Activated B cell treated with CpG ODN at 0.5 μM for 24 hours (primary cell): ENCODE measurements around the gene PTH2R. TPM values are rescaled to one million over a fixed set of nuclear protein-coding genes. Genes with fewer than 3 reads are reported as not detected.

ENCODE experiments used
- ATAC-seq: fragments of 200-7000 bp; cut with Tn5 transposase; one replicate; pipeline ENCODE4 v1.10.0; 2021; ENCODE audit warnings: low read depth, mild to moderate bottlenecking, moderate library complexity
- CTCF ChIA-PET: fragments of 350-600 bp; sonication (Branson Sonifier 250); formaldehyde crosslinking; loops from one replicate; lab custom pipeline; 2021; ENCODE audit warnings: antibody characterized with exemption; lab: Charles Lee
- POLR2A ChIA-PET: fragments of 350-600 bp; sonication (Branson Sonifier 250); formaldehyde crosslinking; loops from one replicate; lab custom pipeline; 2021; ENCODE audit warnings: antibody characterized with exemption; lab: Charles Lee
- DNase-seq: peaks from one replicate; pipeline ENCODE4 v3.0.0; 2022
- H3K27ac Mint-ChIP-seq: one replicate; pipeline ENCODE4 v1.8.0; 2020; ENCODE audit warnings: mixed read lengths
- H3K27me3 Mint-ChIP-seq: one replicate; pipeline ENCODE4 v1.8.0; 2021; ENCODE audit warnings: mixed read lengths
- H3K36me3 Mint-ChIP-seq: one replicate; pipeline ENCODE4 v1.8.0; 2021; ENCODE audit warnings: low read depth, mixed read lengths
- H3K4me1 Mint-ChIP-seq: one replicate; pipeline ENCODE4 v1.8.0; 2021; ENCODE audit warnings: mixed read lengths
- H3K4me3 Mint-ChIP-seq: one replicate; pipeline ENCODE4 v1.8.0; 2020; ENCODE audit warnings: mild to moderate bottlenecking, mixed read lengths
- H3K9me3 Mint-ChIP-seq: one replicate; pipeline ENCODE4 v1.8.0; 2020; ENCODE audit warnings: mixed read lengths
- intact Hi-C: fragments of 100-400 bp; cut with micrococcal nuclease; formaldehyde crosslinking; loops from one replicate; pipeline ENCODE4 v1.15.1; 2024
- total RNA-seq: library from RNA; stranded (reverse); gene quantifications from 2 replicates; pipeline ENCODE4 v1.2.3, GENCODE V29; 2022
- TF ChIP-seq, protein P1 (sequence below): fragments of 200-600 bp; IDR thresholded peaks from one replicate; pipeline ENCODE4 v1.8.0; 2022; ENCODE audit warnings: antibody characterized with exemption, mild to moderate bottlenecking

The PTH2R gene
- total RNA-seq, 1 donor from 2014 or later = 0.29 TPM

DNA sequence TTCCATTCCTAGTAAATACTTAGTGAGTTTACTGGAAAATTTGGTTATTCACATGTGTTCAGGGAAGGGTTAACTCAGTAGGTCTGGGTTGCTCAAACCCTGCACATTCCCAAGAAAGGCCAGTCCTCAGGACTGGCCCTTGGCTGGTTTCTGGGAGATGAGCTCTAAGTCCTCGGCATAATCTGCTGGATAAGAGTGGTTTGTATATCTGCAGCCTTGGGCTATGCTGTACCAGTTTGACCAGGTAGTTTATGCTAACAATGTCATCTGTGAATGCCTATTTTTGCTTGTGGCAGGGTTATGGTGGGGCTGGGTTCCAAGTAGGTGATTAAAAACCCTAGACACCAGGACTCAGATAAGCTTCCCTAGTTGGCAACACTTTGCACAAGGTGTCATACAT is 7.4 kb upstream of the PTH2R start:
- Mint-ChIP-seq H3K4me3 (no peak overlapping the region), H3K9me3 (peaks cover 9% of the 10 kb centered on the region), H3K4me1 (no peaks in the 10 kb centered on the region), H3K36me3 (no peaks in the 10 kb centered on the region), H3K27ac (no peak overlapping the region), H3K27me3 (peaks cover 27% of the 10 kb centered on the region)
- ChIA-PET POLR2A (no interaction called here), CTCF (no interaction called here)
- DNase-seq = no peak
- TF ChIP-seq, protein P1, sequence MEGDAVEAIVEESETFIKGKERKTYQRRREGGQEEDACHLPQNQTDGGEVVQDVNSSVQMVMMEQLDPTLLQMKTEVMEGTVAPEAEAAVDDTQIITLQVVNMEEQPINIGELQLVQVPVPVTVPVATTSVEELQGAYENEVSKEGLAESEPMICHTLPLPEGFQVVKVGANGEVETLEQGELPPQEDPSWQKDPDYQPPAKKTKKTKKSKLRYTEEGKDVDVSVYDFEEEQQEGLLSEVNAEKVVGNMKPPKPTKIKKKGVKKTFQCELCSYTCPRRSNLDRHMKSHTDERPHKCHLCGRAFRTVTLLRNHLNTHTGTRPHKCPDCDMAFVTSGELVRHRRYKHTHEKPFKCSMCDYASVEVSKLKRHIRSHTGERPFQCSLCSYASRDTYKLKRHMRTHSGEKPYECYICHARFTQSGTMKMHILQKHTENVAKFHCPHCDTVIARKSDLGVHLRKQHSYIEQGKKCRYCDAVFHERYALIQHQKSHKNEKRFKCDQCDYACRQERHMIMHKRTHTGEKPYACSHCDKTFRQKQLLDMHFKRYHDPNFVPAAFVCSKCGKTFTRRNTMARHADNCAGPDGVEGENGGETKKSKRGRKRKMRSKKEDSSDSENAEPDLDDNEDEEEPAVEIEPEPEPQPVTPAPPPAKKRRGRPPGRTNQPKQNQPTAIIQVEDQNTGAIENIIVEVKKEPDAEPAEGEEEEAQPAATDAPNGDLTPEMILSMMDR = no peak
- no peak for ATAC-seq
- intact Hi-C loops = loop anchor here (5.0 kb wide), 1 partner anchor 1158 kb away; no protein-coding TSS in a partner anchor

DNA sequence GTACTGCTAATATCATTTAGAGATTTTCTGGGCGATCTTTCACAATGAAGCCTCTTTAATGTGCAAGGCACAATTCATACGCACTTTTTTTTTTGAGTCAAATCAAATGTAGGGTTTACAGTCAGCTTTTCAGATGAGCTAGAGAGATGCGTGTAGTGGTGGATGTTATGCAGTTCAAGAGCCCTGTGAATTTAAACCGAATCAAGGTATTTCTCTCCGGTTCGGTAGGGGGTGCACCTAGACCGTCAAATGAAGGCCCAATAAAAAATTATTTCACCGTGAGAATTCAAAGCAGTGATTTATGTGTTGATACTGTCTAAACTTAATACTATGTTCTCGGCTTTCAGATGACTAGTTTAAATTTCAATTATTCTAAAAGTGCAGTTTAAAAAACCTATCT is 1.1 kb downstream of the PTH2R start:
- Mint-ChIP-seq H3K27me3 (peaks cover 53% of the 10 kb centered on the region), H3K4me3 (no peak overlapping the region), H3K4me1 (peaks cover 12% of the 10 kb centered on the region), H3K9me3 (no peaks in the 10 kb centered on the region), H3K36me3 (no peaks in the 10 kb centered on the region), H3K27ac (no peak overlapping the region)
- intact Hi-C loops = no loop called here
- ChIA-PET POLR2A (no interaction called here), CTCF (no interaction called here)
- TF ChIP-seq, protein P1 = no peak
- no peak for ATAC-seq
- no peak for DNase-seq

DNA sequence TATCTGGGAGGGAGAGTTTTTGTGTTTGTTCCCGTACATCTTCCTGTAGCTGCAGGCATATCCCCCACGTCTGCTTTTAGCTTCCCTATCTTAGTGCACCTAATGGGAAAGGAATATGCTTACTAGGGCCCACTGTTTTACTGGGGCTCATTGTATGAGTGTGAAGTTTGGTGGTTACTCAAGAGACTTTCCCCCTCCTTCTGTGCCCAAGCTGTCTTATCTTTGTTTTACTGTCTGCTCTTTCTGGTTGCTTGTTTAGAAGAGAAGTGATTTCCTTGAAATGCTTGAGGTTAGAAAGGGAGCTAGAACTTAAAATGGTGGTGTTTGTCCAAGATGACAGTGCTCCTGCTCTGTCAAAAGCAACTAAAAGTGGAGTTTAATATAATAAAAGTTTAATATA is 7.3 kb downstream of the PTH2R start:
- Mint-ChIP-seq H3K27me3 (peaks cover 20% of the 10 kb centered on the region), H3K36me3 (no peaks in the 10 kb centered on the region), H3K27ac (no peak overlapping the region), H3K4me1 (no peaks in the 10 kb centered on the region), H3K9me3 (no peaks in the 10 kb centered on the region), H3K4me3 (no peak overlapping the region)
- DNase-seq (no peak), ATAC-seq (no peak)
- intact Hi-C loops = no loop called here
- TF ChIP-seq, protein P1 = no peak
- ChIA-PET POLR2A (no interaction called here), CTCF (interaction anchor here (0.6 kb wide), 1 partner anchor 269 kb away, joined by 3 read pairs; no protein-coding TSS in a partner anchor)

DNA sequence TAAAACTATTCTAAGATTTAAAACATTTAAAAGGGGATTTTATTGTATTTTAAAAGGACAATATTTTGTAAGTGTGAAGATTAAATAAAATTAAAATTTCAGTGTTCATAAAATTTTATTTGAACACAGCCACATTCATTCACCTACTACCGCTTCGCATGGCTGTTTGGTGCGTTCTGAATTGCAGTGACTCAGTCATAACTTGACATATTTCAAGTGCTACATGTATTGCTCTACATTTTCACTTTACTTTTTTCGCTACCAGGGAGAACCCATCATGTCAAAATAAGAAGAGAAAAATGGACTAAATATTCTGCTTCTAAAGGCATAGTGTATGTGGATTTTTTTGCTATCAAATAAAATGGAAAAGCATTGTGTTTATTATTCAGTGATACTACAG is 8.7 kb downstream of the PTH2R start:
- no peaks in the 10 kb centered on the region for H3K4me1 Mint-ChIP-seq
- no peak overlapping the region for H3K4me3 Mint-ChIP-seq
- POLR2A ChIA-PET = no interaction called here
- ATAC-seq (no peak), DNase-seq (no peak)
- TF ChIP-seq, protein P1 = no peak
- H3K27ac Mint-ChIP-seq = no peak overlapping the region
- intact Hi-C loops = no loop called here
- peaks cover 13% of the 10 kb centered on the region for H3K27me3 Mint-ChIP-seq
- CTCF ChIA-PET = no interaction called here
- H3K36me3 Mint-ChIP-seq = no peaks in the 10 kb centered on the region
- no peaks in the 10 kb centered on the region for H3K9me3 Mint-ChIP-seq

DNA sequence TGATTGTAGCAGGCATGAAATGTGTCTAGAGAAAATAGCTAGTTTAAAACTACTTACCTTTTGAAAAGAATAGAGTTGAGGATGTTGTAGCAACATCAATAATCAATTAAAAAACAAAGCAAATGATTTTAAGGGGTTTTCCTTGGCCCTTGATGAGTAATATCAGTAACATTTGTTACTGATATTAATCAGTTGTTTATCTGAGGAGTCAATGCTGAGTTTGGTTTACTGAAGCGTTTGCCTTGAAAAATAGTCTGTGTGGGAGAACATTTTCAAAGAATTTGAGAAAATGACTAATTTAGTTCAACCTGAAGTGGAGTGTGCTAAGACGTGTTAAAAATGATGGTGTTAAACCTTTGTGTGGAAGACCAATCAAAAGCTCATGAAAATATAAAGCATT is 9.3 kb downstream of the PTH2R start:
- ChIA-PET POLR2A (no interaction called here), CTCF (no interaction called here)
- H3K4me3 Mint-ChIP-seq = no peak overlapping the region
- intact Hi-C loops = no loop called here
- H3K27me3 Mint-ChIP-seq = peaks cover 9% of the 10 kb centered on the region
- H3K9me3 Mint-ChIP-seq = no peaks in the 10 kb centered on the region
- H3K36me3 Mint-ChIP-seq = no peaks in the 10 kb centered on the region
- DNase-seq (no peak), ATAC-seq (no peak)
- H3K27ac Mint-ChIP-seq = no peak overlapping the region
- TF ChIP-seq, protein P1 = no peak
- no peaks in the 10 kb centered on the region for H3K4me1 Mint-ChIP-seq
